Measurements from ENCODE around the gene ADPRHL1.
"Not testable (repeated sequence)": the region's sequence is repeated elsewhere in the genome, so short reads cannot be mapped to it uniquely, and the experiment has no call there.

The ADPRHL1 gene

GRCh38 chr13:113442985-113443362, 10.3 kb downstream of the ADPRHL1 start:
- in situ Hi-C loops (cut with MboI; ENCODE audit: low pct_unique_long_range_greater_than_20kb, low sequenced_read_pairs): no loop called here
- no peak for DNase-seq

GRCh38 chr13:113442354-113442984, 10.8 kb downstream of the ADPRHL1 start:
- in situ Hi-C loops (cut with MboI; ENCODE audit: low pct_unique_long_range_greater_than_20kb, low sequenced_read_pairs): no loop called here
- no peak for DNase-seq

- in situ Hi-C loops (cut with MboI; ENCODE audit: low pct_unique_long_range_greater_than_20kb, low sequenced_read_pairs): no loop called here
- DNase-seq: no peak
These were observed 11.6 kb downstream of the ADPRHL1 start for GRCh38 chr13:113441661-113442060.

GRCh38 chr13:113437408-113438010, 15.8 kb downstream of the ADPRHL1 start:
- no peak for DNase-seq

GRCh38 chr13:113436866-113437265, 16.4 kb downstream of the ADPRHL1 start:
- DNase-seq; in situ Hi-C loops (cut with MboI; ENCODE audit: low pct_unique_long_range_greater_than_20kb, low sequenced_read_pairs): not testable (repeated sequence)

More at GRCh38 chr13:113437408-113438010, 15.8 kb downstream of the ADPRHL1 start:
- in situ Hi-C loops (cut with MboI; ENCODE audit: low pct_unique_long_range_greater_than_20kb, low sequenced_read_pairs): no loop called here

GRCh38 chr13:113435907-113436306, 17.4 kb downstream of the ADPRHL1 start:
- DNase-seq; in situ Hi-C loops (cut with MboI; ENCODE audit: low pct_unique_long_range_greater_than_20kb, low sequenced_read_pairs): not testable (repeated sequence)

GRCh38 chr13:113433391-113433916, 19.8 kb downstream of the ADPRHL1 start:
- DNase-seq: no peak
- in situ Hi-C loops (cut with MboI; ENCODE audit: low pct_unique_long_range_greater_than_20kb, low sequenced_read_pairs): no loop called here

GRCh38 chr13:113432506-113433270, 20.6 kb downstream of the ADPRHL1 start:
- DNase-seq: no peak
- in situ Hi-C loops (cut with MboI; ENCODE audit: low pct_unique_long_range_greater_than_20kb, low sequenced_read_pairs): no loop called here

GRCh38 chr13:113431171-113431570, 22.1 kb downstream of the ADPRHL1 start:
- no peak for DNase-seq
- in situ Hi-C loops (cut with MboI; ENCODE audit: low pct_unique_long_range_greater_than_20kb, low sequenced_read_pairs): no loop called here

GRCh38 chr13:113430378-113431110, 22.7 kb downstream of the ADPRHL1 start:
- in situ Hi-C loops (cut with MboI; ENCODE audit: low pct_unique_long_range_greater_than_20kb, low sequenced_read_pairs): no loop called here
- DNase-seq: no peak

GRCh38 chr13:113429608-113429985, 23.7 kb downstream of the ADPRHL1 start:
- DNase-seq: no peak
- in situ Hi-C loops (cut with MboI; ENCODE audit: low pct_unique_long_range_greater_than_20kb, low sequenced_read_pairs): no loop called here

GRCh38 chr13:113428871-113429607, 24.2 kb downstream of the ADPRHL1 start:
- DNase-seq: no peak
- in situ Hi-C loops (cut with MboI; ENCODE audit: low pct_unique_long_range_greater_than_20kb, low sequenced_read_pairs): no loop called here

GRCh38 chr13:113428469-113428865, 24.8 kb downstream of the ADPRHL1 start:
- DNase-seq: no peak
- in situ Hi-C loops (cut with MboI; ENCODE audit: low pct_unique_long_range_greater_than_20kb, low sequenced_read_pairs): no loop called here

- in situ Hi-C loops (cut with MboI; ENCODE audit: low pct_unique_long_range_greater_than_20kb, low sequenced_read_pairs): no loop called here
- no peak for DNase-seq
These were observed 25.5 kb downstream of the ADPRHL1 start for GRCh38 chr13:113427562-113428468.

GRCh38 chr13:113426591-113426986, 26.7 kb downstream of the ADPRHL1 start:
- DNase-seq: no peak

GRCh38 chr13:113425941-113426590, 27.2 kb downstream of the ADPRHL1 start:
- in situ Hi-C loops (cut with MboI; ENCODE audit: low pct_unique_long_range_greater_than_20kb, low sequenced_read_pairs): no loop called here
- no peak for DNase-seq

More at GRCh38 chr13:113426591-113426986, 26.7 kb downstream of the ADPRHL1 start:
- in situ Hi-C loops (cut with MboI; ENCODE audit: low pct_unique_long_range_greater_than_20kb, low sequenced_read_pairs): no loop called here

GRCh38 chr13:113423520-113424163, 29.6 kb downstream of the ADPRHL1 start:
- no peak for DNase-seq
- in situ Hi-C loops (cut with MboI; ENCODE audit: low pct_unique_long_range_greater_than_20kb, low sequenced_read_pairs): no loop called here
